Bone marrow (tissue), 2 donors: ENCODE measurements around the gene PTCRA.

Source experiments
- DNase-seq, 2 donors: peaks; one replicate each; lab custom pipeline; 2025; lab: John Stamatoyannopoulos, UW

PTCRA gene

GRCh38 chr6:42904467-42904866, 11.4 kb upstream of the PTCRA start:
- no peak for DNase-seq

- DNase-seq = no peak
Observed at GRCh38 chr6:42907336-42907735, 8.5 kb upstream of the PTCRA start.

GRCh38 chr6:42909835-42910234, 6.0 kb upstream of the PTCRA start:
- no peak for DNase-seq

GRCh38 chr6:42911171-42912021, 4.5 kb upstream of the PTCRA start:
- DNase-seq = no peak

GRCh38 chr6:42914546-42914945, 1.3 kb upstream of the PTCRA start:
- DNase-seq = no peak

- no peak for DNase-seq
Observed at GRCh38 chr6:42916288-42916687, 435 bp downstream of the PTCRA start.

GRCh38 chr6:42921801-42922200, 5.9 kb downstream of the PTCRA start:
- no peak for DNase-seq

GRCh38 chr6:42923666-42924065, 7.8 kb downstream of the PTCRA start:
- DNase-seq = no peak

GRCh38 chr6:42925248-42925857, 9.5 kb downstream of the PTCRA start:
- no peak for DNase-seq

GRCh38 chr6:42928986-42929820, 13.3 kb downstream of the PTCRA start, which contains the start of gene CNPY3:
CNPY3 (plus strand) TSS chr6:42929480; CDS start chr6:42929571, 91 bp downstream.
- peak; percentile 86 to 90 for DNase-seq

GRCh38 chr6:42929821-42930360, 14.0 kb downstream of the PTCRA start:
- DNase-seq = peak; percentile 79 to 90

GRCh38 chr6:42932412-42932811, 16.6 kb downstream of the PTCRA start:
- no peak for DNase-seq

- DNase-seq = no peak
Observed at GRCh38 chr6:42933205-42933604, 17.4 kb downstream of the PTCRA start.

GRCh38 chr6:42935322-42935721, 19.5 kb downstream of the PTCRA start:
- no peak for DNase-seq

- no peak for DNase-seq
Observed at GRCh38 chr6:42936398-42936797, 20.5 kb downstream of the PTCRA start.

- DNase-seq = no peak
Observed at GRCh38 chr6:42937548-42938427, 21.9 kb downstream of the PTCRA start.

GRCh38 chr6:42938428-42938796, 22.6 kb downstream of the PTCRA start:
- no peak for DNase-seq

- DNase-seq = no peak
Observed at GRCh38 chr6:42938987-42939809, 23.3 kb downstream of the PTCRA start.

GRCh38 chr6:42939810-42940167, 23.9 kb downstream of the PTCRA start:
- DNase-seq = no peak

- no peak for DNase-seq
Observed at GRCh38 chr6:42940493-42941045, 24.7 kb downstream of the PTCRA start.
